ENCODE results near the gene ABCA1. TPM values are rescaled to one million over a fixed set of nuclear protein-coding genes. Genes with fewer than 3 reads are reported as not detected.

ABCA1 gene
- total and polyA plus RNA-seq, 2 of the 13 experiments (the other 11 are each of a cell fraction or from before 2014, with no cell fraction given) = 26.8 to 63.8 TPM

GRCh38 chr9:104968025-104968982, 40.3 kb upstream of the ABCA1 start (continued):
- no peak for TF ChIP-seq ZNF337 (CRISPR knock-in tag; IDR thresholded peaks at IDR 0.05; ENCODE audit: borderline replicate concordance, low read depth)
- TF ChIP-seq MYNN (CRISPR knock-in tag; IDR thresholded peaks at IDR 0.05; ENCODE audit: low read depth) = no peak
- TF ChIP-seq NAIF1 (CRISPR knock-in tag; IDR thresholded peaks at IDR 0.05; ENCODE audit: borderline replicate concordance) = no peak
- no peak for TF ChIP-seq MBNL3 (CRISPR knock-in tag; conservative IDR thresholded peaks at IDR 0.05)
- TF ChIP-seq THYN1 (CRISPR knock-in tag; IDR thresholded peaks at IDR 0.05; ENCODE audit: borderline replicate concordance, low read depth) = no peak
- no peak for TF ChIP-seq ZBTB4 (CRISPR knock-in tag; IDR thresholded peaks at IDR 0.05; ENCODE audit: borderline replicate concordance)
- TF ChIP-seq NR2F1 (CRISPR knock-in tag; IDR thresholded peaks at IDR 0.05) = no peak
- no peak for TF ChIP-seq RBFOX2 (IDR thresholded peaks at IDR 0.05; ENCODE audit: low read depth, low read length)
- no peak for TF ChIP-seq XRCC5 (optimal IDR thresholded peaks at IDR 0.05; ENCODE audit: low read length)
- 0 out of 2 replicates have a peak, but pooled peaks have one; percentile 37 for TF ChIP-seq ZNF775 (CRISPR knock-in tag; IDR thresholded peaks at IDR 0.05; ENCODE audit: borderline replicate concordance)
- no peak for TF ChIP-seq ZFP82 (CRISPR knock-in tag; IDR thresholded peaks at IDR 0.05; ENCODE audit: borderline replicate concordance)
- TF ChIP-seq ZNF605 (CRISPR knock-in tag; IDR thresholded peaks at IDR 0.05) = peak; percentile 73
- no peak for TF ChIP-seq TMF1 (CRISPR knock-in tag; IDR thresholded peaks at IDR 0.05; ENCODE audit: low read depth)
- no peak for TF ChIP-seq WIZ (CRISPR knock-in tag; IDR thresholded peaks at IDR 0.05)
- TF ChIP-seq ZNF564 (CRISPR knock-in tag; IDR thresholded peaks at IDR 0.05) = no peak
- TF ChIP-seq JUNB (CRISPR knock-in tag; IDR thresholded peaks at IDR 0.05; ENCODE audit: borderline replicate concordance) = no peak
- 0 out of 2 replicates have a peak, but pooled peaks have one; percentile 32 for TF ChIP-seq ZNF280D (CRISPR knock-in tag; IDR thresholded peaks at IDR 0.05)
- no peak for TF ChIP-seq ZNF224 (CRISPR knock-in tag; IDR thresholded peaks at IDR 0.05)
- TF ChIP-seq, protein P1, sequence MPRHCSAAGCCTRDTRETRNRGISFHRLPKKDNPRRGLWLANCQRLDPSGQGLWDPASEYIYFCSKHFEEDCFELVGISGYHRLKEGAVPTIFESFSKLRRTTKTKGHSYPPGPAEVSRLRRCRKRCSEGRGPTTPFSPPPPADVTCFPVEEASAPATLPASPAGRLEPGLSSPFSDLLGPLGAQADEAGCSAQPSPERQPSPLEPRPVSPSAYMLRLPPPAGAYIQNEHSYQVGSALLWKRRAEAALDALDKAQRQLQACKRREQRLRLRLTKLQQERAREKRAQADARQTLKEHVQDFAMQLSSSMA (CRISPR knock-in tag; IDR thresholded peaks at IDR 0.05) = 0 out of 2 replicates have a peak, but pooled peaks have one; percentile 52
